NCI-H510A (cell line): ENCODE measurements around the gene OGFR.

Experiments
- DNase-seq: peaks from one replicate; lab custom pipeline; 2025; lab: John Stamatoyannopoulos, UW

Gene OGFR

DNA sequence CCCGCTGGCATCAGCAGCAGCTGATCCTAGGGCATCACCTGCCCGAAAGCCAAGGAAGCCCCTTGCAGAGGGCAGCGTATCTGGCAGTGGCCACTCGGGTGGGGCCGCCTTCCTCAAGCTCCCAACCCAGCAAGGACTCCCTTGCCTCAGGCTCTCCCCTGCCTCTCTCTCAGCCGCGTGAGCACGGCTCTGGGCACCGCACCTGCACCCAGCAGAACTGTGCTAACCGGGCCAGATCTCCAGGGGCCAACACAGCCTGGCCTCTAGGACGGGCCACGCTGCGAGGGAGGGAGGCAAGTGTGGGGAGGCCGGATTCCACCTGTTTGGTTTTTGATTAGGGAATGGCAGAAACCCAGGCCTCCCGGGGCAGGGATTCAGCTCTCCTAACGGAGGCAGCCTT lies 20.1 kb upstream of the OGFR start:
- DNase-seq: no peak

DNA sequence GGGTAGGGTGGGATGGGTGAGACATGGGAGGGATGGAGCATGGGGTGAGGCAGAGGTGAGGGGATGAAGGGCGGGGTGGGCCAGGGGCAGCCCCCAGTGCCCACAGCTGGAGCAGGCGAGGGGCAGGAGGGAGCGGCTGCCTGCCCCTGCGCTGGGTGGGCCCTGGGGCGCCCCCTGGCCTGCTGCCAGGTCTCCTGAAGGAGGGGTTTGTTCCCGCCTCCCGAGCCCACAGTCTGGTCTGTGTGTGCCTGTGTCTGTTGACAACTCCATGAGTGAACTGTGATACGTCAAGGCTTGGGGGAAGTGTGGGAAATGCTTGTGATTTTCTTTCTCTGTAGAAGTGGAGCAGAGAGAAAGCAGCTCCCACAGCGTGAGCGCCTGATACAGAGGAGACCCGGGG lies 19.2 kb upstream of the OGFR start:
- DNase-seq: no peak

DNA sequence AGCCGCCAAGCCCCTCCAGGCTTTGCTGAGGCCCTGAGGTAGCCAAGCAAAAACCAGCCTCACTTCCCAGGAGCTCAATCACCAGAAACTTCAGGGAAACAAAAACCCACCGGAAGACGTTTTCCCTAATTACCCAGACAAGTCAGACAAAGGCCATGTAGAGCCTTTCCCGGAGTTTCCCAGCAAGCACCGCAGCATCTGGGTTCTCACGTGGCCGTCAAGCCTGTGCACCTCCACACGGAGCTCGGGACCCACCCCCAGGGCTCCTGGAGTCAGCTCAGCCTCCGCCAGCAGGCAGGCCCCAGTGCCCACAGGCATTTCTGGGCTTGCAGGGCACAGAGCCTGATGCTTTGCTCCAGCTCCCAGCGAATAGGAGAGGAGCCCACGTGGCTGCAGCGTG lies 18.5 kb upstream of the OGFR start:
- no peak for DNase-seq

DNA sequence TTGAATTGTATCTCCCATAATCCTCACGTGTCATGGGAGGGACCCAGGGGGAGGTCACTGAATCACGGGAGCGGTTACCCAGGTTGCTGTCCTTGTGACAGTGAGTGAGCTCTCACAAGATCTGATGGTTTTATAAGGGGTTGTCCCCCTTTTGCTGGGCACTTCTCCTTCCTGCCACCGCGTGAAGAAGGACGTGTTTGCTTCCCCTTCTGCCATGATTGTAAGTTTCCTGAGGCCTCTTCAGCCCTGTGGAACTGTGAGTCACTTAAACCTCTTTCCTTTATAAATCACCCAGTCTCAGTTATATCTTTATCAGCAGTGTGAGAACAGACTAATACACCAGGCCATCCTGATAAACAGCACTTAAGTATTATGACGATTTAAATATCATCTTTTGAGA lies 17.3 kb upstream of the OGFR start:
- DNase-seq: no peak

DNA sequence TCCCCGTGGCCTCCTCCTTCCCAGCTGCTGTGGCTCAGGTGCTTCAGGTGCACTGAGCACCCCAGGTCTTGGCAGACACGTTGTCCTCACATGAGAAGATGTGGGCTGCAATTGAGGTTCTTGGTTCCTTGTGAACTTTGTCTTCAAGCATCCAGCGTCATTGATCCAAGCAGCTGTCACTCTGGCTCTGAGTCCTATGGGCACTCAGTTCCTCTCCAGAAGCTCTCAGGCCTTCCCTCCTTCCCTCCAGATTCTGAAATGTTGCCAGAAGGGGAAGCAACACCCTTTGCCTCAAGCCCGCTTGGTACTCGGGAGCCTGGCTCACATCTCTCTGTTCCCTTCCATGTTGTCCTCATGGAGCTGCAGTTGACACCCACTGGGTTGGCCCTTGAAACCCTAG lies 16.8 kb upstream of the OGFR start:
- DNase-seq: no peak

DNA sequence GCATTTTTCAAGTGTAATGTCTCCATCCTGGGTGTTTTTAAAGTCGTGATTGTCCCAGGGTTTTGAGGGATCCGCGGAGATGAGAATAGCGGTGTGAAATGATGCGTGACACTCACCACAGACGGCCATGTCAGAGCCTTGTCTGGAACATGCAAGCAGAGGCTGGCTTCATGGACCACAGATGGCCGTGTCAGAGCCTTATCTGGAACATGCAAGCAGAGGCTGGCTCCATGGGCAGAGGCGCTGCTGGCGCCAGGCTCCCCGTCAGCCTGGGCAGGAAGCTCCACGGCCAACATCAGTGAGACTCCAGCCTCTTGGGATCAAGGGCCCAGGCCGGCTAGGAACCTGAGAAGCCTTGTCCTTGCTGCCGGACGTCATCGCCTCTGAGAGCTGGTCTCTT lies 16.0 kb upstream of the OGFR start:
- no peak for DNase-seq

DNA sequence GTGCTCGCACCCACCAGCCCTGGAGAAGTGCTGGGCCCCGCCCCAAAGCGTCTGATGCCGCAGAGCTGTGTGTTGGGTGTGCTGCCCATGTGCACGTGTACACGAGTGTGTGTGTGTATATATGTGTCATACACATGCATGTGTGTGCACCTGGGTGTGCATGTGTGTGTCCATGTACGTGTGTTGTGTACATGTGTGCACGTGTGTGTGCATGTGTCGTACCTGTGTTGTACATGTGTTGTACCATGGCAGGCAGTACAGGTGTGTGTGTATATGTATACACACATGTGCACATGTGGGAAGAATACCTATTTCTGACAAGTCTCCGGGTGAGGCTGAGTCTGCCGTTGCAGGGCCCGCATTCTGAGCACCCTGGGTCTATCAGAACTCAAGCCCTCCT lies 14.6 kb upstream of the OGFR start:
- no peak for DNase-seq

DNA sequence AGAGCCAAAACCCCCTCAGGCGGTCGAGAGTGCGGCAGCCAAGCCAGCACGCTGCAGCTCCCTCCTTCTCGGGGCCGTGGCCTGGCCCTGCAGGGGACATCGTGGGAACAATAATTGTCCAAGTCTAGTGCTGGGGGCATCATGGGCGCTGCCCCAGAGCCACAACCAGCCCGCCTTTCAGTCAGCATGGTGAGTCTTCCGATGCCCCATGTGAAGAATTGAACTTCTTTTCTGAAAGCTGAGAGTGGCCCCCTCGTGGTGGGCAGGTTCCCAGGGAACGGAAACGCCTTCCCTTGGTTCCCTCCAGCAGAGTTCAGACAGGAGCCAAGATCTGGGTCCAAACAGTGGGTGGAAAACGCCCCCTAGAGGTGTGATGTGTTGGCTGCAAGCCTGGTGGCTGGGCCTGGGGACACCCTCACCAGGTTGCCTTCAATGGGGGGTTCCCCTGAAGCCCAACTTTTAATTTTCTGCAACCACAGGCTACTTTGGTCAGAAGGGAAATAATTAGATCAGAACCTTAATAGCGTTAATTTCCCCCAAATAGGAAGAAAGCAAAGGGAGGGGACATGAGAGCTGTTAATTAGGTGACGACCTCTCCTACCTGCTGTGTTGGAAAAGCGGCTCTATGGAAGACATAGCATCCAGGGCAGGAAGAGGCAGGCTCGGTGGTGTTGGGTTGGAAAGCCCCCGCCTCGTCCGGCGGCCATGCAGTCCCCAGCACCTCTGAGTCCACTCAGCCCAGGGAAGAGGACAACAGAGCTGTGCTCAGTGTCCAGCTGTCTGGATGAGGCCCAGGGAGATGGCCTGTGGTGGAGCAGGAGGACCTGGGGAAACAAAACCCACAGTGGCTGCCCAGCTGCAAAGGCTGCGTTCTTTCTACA lies 13.1 kb upstream of the OGFR start:
- DNase-seq: peak; percentile 37

DNA sequence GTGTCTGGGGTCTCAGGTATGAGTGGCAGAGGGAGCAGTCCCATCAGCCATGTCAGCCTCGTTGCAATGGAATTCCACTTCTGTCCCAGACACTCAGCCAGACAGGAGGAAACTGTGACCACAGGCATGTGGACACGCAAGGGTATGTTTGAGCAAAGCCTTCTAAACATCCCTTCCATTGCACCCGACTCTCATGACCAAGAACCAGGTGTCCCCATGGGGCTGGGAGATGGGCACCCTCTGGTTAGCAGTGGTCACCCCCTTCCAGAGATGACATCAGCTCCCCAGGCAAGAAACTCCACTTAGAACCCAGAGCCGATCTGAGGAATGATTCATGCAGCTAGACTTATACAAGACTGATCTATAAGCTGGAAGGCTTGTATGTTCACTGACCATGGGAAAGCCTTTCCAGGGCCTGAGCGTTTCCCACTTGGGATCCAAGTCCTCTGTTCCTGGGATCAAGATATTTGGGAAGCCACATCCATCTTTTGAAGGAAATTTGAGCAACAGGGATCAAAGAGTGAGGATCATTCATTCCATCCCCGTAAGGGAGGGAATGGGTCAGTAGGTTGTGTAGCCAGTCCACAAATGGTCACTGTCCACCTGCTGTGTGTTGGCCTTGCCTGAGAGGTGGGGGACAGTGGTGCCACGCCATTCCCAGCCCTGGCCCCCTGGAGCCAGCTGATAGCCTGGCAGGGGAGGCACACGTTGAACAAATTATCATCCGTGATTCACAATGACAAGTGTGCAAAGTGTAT lies 12.3 kb upstream of the OGFR start:
- DNase-seq: no peak

DNA sequence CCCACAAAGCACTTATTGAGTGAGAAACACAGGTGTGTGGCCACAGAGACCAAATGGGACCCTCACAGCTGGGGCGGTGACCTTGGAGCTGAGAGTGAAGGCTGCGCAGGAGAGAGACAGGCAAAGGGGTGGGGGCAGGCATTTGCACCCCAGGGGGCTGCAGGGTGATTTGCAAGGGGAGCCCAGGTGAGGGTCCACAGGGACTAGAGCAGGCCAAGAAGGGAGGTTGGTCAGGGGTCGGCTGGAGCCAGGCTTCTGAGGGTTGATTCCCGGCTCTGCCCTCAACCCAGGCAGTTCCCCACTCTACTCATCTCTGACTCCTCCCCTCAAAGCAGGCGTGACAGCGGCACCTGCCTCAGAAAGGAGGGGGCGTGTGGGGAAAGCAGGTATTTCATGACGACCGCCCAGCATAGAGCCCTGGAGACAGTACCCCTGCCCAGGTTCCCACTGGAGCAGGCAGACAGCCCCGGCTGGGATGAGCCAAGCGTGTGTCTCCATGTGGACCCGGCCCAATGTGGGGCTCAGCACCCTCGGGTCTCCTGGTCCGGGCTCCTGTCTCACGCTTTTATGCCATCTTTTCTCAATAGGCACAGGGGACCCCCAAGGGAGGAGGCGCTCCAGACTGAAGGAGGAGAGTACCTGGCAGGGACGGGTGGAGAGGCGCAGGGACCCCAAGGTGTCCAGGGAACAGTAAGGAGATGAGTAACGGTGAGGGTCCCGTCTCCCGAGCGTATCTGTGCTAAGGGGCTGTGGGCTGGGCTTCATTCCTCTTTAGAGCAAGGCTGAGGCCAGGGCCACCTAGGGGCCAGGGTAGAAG lies 11.5 kb upstream of the OGFR start:
- no peak for DNase-seq

DNA sequence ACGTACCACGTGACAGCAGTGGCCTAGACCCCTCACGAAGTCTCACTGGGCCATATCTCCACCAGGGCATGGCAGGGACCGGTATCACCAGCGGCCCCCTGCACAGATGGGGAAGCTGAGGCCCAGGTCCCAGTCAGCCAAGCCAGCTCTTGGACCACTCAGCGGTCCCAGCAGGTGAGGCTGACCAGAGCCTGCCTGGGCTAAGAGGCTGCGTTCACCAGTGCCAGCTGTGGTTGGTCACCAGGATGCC lies 11.0 kb upstream of the OGFR start:
- DNase-seq: no peak

DNA sequence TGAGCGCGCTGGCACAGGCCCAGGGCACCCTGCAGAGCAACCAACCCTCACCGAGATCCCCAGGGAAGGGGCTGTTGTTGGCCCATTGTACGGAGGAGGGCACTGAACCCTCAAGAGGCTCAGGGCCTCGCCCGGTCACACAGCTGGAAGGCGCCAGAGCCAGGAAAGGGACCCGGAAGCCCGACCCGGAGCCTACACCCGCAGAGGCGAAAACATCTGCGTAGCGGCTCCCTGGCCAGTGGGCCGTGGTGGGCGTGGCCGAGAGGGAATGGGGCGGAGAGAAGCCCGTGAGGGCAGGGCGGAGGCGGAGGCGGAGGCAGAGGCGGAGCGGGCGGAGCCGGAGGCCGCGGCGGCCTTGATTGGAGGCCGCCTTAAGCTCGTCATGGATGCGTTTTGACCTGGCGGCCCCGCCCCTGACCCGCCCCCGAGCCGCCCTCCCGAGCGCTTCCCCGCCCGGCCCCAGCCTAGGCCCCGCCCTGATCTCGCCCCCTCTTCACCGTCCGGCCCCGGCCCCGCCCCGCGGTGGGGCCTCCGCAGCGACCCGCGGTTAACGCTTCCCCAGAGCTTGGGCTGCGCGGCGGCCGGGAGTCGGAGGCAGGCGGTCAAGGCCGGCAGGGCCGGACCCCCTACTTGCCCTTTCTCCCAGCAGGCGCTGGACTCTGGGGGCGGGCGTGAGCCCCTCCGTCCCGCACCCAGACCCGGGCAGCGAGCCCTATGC lies 10.5 kb upstream of the OGFR start:
- peak; percentile 83 for DNase-seq

DNA sequence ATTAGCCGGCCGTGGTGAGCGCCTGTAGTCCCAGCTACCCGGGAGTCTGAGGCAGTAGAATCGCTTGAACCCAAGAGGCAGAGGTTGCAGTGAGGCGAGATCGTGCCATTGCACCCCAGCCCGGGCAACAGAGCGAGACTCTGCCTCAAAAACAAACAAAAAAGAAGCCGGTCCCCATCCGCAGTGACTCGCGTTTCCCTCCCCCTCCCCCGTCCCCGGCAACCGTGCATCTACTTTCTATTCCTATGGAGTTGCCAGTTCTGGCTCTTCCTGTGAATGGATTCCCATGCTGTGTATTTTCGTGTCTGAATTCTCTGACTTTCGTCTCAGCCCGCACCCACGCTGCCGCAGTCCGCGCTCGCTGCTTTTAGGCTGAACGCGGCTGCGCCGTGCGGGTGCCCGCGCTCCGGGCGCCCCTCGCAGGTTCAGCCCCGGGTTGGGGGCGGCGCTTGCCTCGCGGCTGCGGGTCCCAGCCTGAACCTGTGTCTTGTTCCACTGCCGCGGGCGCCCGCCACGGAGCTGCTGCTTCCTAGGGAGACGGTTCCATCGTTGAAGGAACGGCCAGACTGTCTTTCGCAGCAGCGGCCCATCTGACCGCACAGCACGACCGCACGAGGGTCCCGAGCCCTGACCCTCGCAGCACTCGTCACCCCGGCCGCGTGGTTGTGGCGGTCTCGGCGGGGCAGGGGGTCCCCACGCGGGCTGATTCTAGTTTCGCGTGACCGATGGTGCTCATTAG lies 9.4 kb upstream of the OGFR start:
- DNase-seq: peak; percentile 36

DNA sequence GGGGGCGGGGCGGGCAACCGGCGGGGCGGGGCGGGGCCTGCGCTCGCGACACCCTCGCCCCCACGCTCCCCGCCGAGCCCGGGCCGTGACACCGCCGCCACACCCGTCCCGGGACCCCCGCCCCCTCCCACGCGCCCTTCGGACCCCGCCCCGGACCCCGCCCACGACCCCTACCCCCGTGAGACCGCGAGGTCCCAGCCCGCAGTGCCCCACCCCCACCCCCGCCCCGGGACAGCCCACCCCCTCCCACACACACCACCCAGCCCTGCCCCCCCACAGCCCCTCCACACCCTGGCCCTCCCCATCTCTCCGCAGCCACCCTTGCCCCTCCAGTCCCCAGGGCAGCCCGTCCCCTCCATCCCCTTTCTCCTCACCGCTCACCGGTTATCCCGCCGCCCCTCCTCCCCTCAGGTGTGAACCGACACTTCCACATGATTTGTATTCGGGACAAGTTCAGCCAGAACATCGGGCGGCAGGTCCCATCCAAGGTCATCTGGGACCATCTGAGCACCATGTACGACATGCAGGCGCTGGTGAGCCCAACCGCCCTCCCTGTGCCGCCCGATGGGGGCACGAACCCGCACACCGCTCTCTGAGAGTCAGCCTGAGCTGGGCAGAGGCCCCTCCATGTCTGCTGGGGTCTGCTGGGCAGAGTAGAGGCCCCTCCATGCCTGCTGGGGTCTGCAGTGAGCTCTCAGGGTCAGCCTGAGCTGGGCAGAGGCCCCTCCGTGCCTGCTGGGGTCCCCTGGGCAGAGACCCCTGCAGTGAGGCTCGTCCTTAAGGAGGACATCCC lies 7.7 kb upstream of the OGFR start:
- DNase-seq: no peak

DNA sequence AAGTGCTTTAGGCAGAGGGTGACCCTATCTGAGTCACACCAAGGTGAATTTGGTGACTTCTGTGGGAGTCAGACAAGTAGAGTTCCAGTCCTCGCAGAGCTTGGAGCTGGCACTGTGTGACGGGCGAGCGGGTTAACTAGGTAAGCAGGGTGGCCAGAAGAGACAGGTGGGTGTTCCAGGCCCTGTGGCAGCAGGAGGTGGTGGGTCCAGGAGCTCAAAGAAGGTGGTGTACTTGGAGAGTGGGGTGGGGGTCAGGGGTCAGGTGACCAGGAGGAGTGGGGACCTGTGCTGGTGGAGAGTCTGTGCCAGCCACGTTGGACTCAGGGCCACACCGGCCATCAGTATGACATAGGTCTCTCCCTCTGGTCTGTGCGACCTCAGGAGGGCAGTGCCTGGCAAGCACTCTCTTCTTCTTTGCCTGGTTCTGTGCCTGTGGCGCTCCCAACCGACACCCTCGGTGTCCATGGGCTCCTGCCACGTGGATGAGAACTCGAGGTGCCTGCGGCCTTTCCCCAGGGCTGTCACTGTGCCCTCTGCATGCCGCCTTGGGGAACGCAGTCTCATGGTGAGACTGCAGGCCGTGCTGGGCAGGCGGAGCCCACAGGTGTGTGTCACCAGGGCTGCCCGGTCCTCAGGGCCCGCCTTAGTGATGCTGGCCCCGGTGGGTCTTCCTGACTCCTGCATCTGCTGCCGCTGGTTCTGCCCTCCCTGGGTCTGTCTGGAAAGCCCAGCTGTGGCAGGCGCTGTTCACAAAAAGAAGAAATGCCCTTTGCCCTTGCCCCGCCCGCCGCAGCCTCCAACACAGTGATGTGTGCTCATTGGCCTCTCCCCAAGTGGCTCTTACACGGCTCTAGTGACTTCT lies 6.7 kb upstream of the OGFR start:
- DNase-seq: no peak

DNA sequence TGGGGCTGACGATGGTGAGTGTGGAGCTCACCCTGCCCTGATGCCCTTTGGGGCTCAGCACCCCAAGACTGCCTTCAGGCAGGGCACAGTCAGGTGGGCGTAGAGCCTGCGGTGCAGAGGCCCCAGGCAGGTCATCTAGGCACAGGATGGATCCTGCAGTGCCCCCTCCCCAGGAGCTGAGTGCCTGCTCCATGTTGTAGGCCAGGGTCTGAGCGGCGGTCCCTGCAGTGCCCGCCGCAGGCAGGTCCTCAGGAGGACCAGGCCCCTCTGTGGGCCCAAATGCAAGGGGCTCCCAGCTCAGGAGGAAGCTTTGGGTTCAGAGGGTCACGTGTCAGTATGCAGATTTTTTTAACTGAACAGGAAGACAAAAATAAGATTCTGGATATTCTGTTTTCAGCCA lies 5.6 kb upstream of the OGFR start:
- no peak for DNase-seq

DNA sequence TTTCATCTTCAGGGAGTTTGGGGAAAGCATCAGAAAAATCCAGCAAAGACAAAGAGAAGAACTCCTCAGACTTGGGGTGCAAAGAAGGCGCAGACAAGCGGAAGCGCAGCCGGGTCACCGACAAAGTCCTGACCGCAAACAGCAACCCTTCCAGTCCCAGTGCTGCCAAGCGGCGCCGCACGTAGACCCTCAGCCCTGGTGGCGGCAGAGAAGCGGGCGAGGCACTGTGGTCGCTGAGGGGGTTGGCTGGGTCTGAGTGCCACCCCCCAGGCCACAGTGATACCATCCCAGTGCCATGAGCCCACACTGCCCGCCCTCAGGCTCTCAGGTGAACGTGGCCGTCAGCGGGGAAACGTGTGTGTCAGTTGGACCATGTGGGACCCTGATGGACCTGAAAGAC lies 5.2 kb upstream of the OGFR start:
- DNase-seq: no peak

DNA sequence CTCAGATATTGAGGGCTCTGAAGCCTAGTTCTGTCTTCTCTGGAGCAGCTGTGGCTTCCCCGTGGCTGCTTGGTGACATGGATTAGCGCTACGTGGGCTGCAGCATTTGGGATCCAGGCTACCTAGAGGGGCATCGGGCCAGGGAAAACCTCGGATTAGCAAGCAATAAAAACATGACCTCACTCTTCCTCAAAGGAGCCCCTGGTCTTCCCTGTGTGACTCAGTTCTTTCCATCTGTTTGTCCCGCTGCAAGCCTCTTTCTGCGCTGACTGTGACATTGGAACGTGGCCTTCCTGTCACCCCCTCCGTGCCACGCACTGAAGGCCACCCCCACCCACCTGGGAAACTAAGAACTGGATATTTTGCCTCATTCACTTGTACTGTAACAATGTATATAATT lies 4.8 kb upstream of the OGFR start:
- DNase-seq: no peak

DNA sequence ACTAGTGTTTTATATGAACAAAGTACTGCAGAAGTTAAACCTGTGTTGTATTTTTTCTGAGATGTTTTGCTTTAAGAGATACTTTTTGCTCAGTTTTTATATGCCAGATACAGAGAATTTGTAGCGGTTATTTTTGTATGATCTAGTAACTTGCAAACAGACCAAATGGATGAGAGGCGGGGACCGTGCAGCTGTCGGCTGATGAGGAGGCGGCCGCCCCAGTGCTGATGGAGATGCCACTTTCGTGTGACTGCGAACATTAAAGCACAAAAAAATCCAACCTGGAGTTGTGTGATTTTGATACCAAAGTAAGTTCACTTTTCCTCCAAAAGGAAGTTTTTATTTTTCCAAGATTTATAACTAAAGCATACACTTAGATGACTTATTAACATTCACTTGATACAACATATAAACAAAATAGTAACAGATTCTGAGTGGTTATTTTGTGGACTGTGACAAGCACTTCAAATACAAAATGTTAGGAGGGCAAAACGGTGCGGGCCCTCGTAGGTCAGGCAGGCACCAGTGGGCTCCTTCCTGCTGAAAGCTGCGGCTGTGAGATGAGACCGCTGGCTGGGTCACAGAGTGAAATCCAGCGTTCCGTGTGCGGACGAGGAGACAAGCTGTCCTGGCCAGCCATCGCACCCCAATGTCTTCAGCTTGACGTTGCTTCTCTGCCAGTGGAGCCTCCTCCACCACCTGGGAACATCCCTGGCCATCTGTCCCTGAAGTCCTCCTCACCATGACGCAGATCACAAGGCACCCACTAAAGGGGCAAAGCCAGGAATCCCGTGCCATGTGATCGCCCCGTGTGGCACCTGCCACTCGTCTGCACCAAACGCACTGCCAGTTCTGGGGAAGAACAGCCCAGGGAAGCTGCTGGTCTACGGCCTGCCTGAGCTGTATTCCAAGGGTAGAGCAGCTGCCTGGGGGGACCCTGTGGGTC lies 4.0 kb upstream of the OGFR start:
- no peak for DNase-seq
